Astrocyte (in vitro differentiated cells and primary cell): ENCODE measurements around the gene PPP1R14B.

Experiments
- EZH2 ChIP-seq: IDR thresholded peaks from 2 replicates; pipeline ENCODE4 v1.6.1; 2012; ENCODE audit warnings: mild to moderate bottlenecking, low read length, inconsistent platforms; ENCODE audit not compliant: insufficient read depth
- TF ChIP-seq, protein P1 (sequence below): IDR thresholded peaks from 2 replicates; pipeline ENCODE4 v1.5.1; 2011; ENCODE audit warnings: low read depth, mild to moderate bottlenecking, inconsistent platforms, low read length, moderate library complexity; ENCODE audit not compliant: insufficient read depth

DNA sequence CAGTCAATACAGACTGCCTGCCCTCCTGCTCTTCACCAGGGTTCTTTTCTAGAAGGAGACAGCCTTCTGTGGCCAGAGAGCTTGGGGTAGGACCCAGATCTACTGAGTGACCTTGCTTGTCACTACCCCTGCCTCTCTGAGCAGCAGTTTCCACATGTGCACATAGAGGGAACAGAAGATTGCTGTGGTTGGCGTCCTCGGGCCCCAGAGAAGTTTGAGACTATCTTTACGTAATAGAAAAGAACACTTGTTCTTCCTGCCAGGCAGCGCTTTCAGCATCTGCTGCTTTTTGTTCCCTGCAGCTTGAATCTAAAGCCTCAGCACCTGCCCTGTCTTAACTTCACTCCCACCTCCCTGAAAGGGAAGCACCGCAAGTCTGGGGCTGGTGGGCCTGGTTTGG lies 7.7 kb downstream of the PPP1R14B start:
- TF ChIP-seq, protein P1, sequence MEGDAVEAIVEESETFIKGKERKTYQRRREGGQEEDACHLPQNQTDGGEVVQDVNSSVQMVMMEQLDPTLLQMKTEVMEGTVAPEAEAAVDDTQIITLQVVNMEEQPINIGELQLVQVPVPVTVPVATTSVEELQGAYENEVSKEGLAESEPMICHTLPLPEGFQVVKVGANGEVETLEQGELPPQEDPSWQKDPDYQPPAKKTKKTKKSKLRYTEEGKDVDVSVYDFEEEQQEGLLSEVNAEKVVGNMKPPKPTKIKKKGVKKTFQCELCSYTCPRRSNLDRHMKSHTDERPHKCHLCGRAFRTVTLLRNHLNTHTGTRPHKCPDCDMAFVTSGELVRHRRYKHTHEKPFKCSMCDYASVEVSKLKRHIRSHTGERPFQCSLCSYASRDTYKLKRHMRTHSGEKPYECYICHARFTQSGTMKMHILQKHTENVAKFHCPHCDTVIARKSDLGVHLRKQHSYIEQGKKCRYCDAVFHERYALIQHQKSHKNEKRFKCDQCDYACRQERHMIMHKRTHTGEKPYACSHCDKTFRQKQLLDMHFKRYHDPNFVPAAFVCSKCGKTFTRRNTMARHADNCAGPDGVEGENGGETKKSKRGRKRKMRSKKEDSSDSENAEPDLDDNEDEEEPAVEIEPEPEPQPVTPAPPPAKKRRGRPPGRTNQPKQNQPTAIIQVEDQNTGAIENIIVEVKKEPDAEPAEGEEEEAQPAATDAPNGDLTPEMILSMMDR: no peak
- no peak for TF ChIP-seq EZH2
